C1 segment of cervical spinal cord (tissue), 14 donors: ENCODE measurements around the gene RC3H2.

Source experiments
- DNase-seq, 14 donors: peaks; one replicate each; lab custom pipeline; 2025; lab: John Stamatoyannopoulos, UW

The RC3H2 gene

GRCh38 chr9:122808141-122808540, 97.0 kb downstream of the RC3H2 start:
- no peak for DNase-seq

- no peak for DNase-seq
These were observed 97.8 kb downstream of the RC3H2 start for GRCh38 chr9:122807271-122807900.

- DNase-seq, result no peak
These were observed 98.5 kb downstream of the RC3H2 start for GRCh38 chr9:122806661-122807060.

GRCh38 chr9:122800066-122801060, 104.8 kb downstream of the RC3H2 start, which contains the start of gene OR1K1:
TSS of gene OR1K1 (plus strand) at chr9:122800123. CDS start at chr9:122800123, 0 bp downstream.
- no peak for DNase-seq

GRCh38 chr9:122797316-122798063, 107.7 kb downstream of the RC3H2 start:
- no peak for DNase-seq
